ENCODE data around the gene PRTG. TPM values are rescaled to one million over a fixed set of nuclear protein-coding genes. Genes with fewer than 3 reads are reported as not detected.

The PRTG gene
- polyA plus RNA-seq, 1 of the 3 experiments (the other 2 are of a cell fraction), result 3.0 TPM

- TF ChIP-seq NRF1 (IDR thresholded peaks at IDR 0.05; ENCODE audit: low read depth, low read length) (no peak), POLR2AphosphoS5 (IDR thresholded peaks at IDR 0.05; ENCODE audit: low read depth, low read length) (no peak)
- TF ChIP-seq, protein P1, sequence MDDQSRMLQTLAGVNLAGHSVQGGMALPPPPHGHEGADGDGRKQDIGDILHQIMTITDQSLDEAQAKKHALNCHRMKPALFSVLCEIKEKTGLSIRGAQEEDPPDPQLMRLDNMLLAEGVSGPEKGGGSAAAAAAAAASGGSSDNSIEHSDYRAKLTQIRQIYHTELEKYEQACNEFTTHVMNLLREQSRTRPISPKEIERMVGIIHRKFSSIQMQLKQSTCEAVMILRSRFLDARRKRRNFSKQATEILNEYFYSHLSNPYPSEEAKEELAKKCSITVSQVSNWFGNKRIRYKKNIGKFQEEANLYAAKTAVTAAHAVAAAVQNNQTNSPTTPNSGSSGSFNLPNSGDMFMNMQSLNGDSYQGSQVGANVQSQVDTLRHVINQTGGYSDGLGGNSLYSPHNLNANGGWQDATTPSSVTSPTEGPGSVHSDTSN (IDR thresholded peaks at IDR 0.05), result no peak
These were observed 2.5 kb downstream of the PRTG start (continued) for GRCh38 chr15:55740359-55740878.

DNA sequence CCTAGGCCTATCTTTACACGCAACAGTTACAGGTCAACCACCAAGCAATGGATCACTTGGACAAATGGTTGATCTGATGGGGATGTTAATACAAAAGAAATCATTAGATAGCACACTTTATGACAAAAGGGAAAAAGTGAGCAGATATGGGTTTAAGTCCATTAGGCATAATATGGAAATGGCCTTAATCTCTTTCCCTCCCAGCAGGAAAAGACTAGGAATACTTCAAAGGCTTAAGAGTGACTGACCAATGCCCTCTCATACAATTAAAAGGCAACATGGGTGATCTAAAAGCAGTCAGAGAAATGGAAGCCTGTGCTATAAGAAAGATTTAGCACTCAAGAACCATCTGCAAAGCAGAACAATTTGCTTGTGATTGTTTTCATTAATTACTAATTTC, 3.3 kb downstream of the PRTG start:
- Histone ChIP-seq H3K4me2 (no peak overlapping the region), H3K9me2 (no peaks in the 10 kb centered on the region), H3K4me1 (ENCODE audit: control insufficient read depth in 1 of 2, insufficient read depth in 2 of 2, low read depth in 1 of 2, low read length in 1 of 2) (peaks cover 17 to 30% of the 10 kb centered on the region in 2 experiments), H3K9ac (no peak overlapping the region), H3K27ac (ENCODE audit: low read depth in 2 of 2, low read length in 1 of 2) (no peak overlapping the region), H3K36me3 (replicated peaks in 1 of 2; ENCODE audit: control insufficient read depth in 1 of 2, insufficient read depth in 2 of 2, low read length in 1 of 2) (peaks cover 3 to 5% of the 10 kb centered on the region in 2 experiments), H2AFZ (ENCODE audit: low read depth) (no peak overlapping the region), H3K79me2 (ENCODE audit: insufficient read depth) (peaks cover 36% of the 10 kb centered on the region), H3K9me3 (no peaks in the 10 kb centered on the region), H3F3A (replicated peaks; ENCODE audit: insufficient read depth) (peaks cover 12% of the 10 kb centered on the region), H3K27me3 (ENCODE audit: insufficient read depth) (no peaks in the 10 kb centered on the region), H3K4me3 (ENCODE audit: low read depth in 2 of 2, low read length in 1 of 2) (no peak overlapping the region), H4K20me1 (ENCODE audit: insufficient read depth) (no peaks in the 10 kb centered on the region)
- 100% methylated on average over 1 of the region's 1 CpG for WGBS (ENCODE audit: low lambda C conversion rate)
- no peak for DNase-seq
- POLR2A ChIA-PET, result no interaction called here
- CTCF ChIA-PET, result interaction anchor here (1.0 to 1.6 kb wide), 2 partner anchors 15 to 60 kb away, joined by 3 to 5 read pairs; no protein-coding TSS in a partner anchor
- TF ChIP-seq RAD21 (IDR thresholded peaks at IDR 0.05; ENCODE audit: low read length), result no peak
- no peak for TF ChIP-seq GABPA (IDR thresholded peaks at IDR 0.05; ENCODE audit: low read depth)
- TF ChIP-seq MXI1 (IDR thresholded peaks at IDR 0.05; ENCODE audit: low read depth, low read length), result no peak
- TF ChIP-seq RCOR1 (IDR thresholded peaks at IDR 0.05; ENCODE audit: low read length), result no peak
- no peak for TF ChIP-seq POLR2AphosphoS5 (IDR thresholded peaks at IDR 0.05; ENCODE audit: low read depth, low read length)
- TF ChIP-seq ZBTB33 (IDR thresholded peaks at IDR 0.05; ENCODE audit: borderline replicate concordance, low read depth), result no peak
- TF ChIP-seq, protein P1 (IDR thresholded peaks at IDR 0.05), result no peak
- no peak for TF ChIP-seq TAF1 (IDR thresholded peaks at IDR 0.05; ENCODE audit: borderline replicate concordance, low read depth, low read length)
- TF ChIP-seq FOSL2 (IDR thresholded peaks at IDR 0.05; ENCODE audit: borderline replicate concordance, low read depth), result no peak
- TF ChIP-seq USF1 (IDR thresholded peaks at IDR 0.05; ENCODE audit: borderline replicate concordance, low read depth), result no peak
- no peak for TF ChIP-seq FOXM1 (IDR thresholded peaks at IDR 0.05; ENCODE audit: low read depth)
- TF ChIP-seq USF2 (IDR thresholded peaks at IDR 0.05; ENCODE audit: borderline replicate concordance, low read depth, low read length), result no peak
- no peak for TF ChIP-seq TCF12 (IDR thresholded peaks at IDR 0.05)
- TF ChIP-seq FOXJ3 (CRISPR knock-in tag; IDR thresholded peaks at IDR 0.05), result no peak
- TF ChIP-seq, protein P2, sequence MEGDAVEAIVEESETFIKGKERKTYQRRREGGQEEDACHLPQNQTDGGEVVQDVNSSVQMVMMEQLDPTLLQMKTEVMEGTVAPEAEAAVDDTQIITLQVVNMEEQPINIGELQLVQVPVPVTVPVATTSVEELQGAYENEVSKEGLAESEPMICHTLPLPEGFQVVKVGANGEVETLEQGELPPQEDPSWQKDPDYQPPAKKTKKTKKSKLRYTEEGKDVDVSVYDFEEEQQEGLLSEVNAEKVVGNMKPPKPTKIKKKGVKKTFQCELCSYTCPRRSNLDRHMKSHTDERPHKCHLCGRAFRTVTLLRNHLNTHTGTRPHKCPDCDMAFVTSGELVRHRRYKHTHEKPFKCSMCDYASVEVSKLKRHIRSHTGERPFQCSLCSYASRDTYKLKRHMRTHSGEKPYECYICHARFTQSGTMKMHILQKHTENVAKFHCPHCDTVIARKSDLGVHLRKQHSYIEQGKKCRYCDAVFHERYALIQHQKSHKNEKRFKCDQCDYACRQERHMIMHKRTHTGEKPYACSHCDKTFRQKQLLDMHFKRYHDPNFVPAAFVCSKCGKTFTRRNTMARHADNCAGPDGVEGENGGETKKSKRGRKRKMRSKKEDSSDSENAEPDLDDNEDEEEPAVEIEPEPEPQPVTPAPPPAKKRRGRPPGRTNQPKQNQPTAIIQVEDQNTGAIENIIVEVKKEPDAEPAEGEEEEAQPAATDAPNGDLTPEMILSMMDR (IDR thresholded peaks at IDR 0.05), result no peak
- TF ChIP-seq IRF3 (IDR thresholded peaks at IDR 0.05; ENCODE audit: low read depth, low read length), result no peak
- TF ChIP-seq ELF1 (IDR thresholded peaks at IDR 0.05), result no peak

All from SK-N-SH (cell line).